IPS-18a (cell line): ENCODE data around the gene EIF5.

ENCODE experiments used
- H3K27ac ChIP-seq: one replicate; pipeline ENCODE4 v1.5.1; 2013; ENCODE audit warnings: low read length
- H3K27me3 ChIP-seq: one replicate; pipeline ENCODE4 v1.6.1; 2013; ENCODE audit warnings: mild to moderate bottlenecking, low read length; ENCODE audit not compliant: control insufficient read depth, insufficient read depth
- H3K36me3 ChIP-seq: one replicate; pipeline ENCODE4 v1.6.1; 2013; ENCODE audit warnings: low read depth, low read length; ENCODE audit not compliant: control insufficient read depth
- H3K4me1 ChIP-seq: one replicate; pipeline ENCODE4 v1.6.1; 2013; ENCODE audit warnings: low read depth, low read length; ENCODE audit not compliant: control insufficient read depth
- H3K4me3 ChIP-seq: one replicate; pipeline ENCODE4 v1.5.1; 2013; ENCODE audit warnings: low read length
- H3K9ac ChIP-seq: one replicate; pipeline ENCODE4 v1.6.1; 2013; ENCODE audit warnings: mild to moderate bottlenecking, low read length, moderate library complexity
- H3K9me3 ChIP-seq: one replicate; pipeline ENCODE4 v1.6.1; 2013; ENCODE audit warnings: low read depth, low read length; ENCODE audit not compliant: control insufficient read depth

The EIF5 gene

DNA sequence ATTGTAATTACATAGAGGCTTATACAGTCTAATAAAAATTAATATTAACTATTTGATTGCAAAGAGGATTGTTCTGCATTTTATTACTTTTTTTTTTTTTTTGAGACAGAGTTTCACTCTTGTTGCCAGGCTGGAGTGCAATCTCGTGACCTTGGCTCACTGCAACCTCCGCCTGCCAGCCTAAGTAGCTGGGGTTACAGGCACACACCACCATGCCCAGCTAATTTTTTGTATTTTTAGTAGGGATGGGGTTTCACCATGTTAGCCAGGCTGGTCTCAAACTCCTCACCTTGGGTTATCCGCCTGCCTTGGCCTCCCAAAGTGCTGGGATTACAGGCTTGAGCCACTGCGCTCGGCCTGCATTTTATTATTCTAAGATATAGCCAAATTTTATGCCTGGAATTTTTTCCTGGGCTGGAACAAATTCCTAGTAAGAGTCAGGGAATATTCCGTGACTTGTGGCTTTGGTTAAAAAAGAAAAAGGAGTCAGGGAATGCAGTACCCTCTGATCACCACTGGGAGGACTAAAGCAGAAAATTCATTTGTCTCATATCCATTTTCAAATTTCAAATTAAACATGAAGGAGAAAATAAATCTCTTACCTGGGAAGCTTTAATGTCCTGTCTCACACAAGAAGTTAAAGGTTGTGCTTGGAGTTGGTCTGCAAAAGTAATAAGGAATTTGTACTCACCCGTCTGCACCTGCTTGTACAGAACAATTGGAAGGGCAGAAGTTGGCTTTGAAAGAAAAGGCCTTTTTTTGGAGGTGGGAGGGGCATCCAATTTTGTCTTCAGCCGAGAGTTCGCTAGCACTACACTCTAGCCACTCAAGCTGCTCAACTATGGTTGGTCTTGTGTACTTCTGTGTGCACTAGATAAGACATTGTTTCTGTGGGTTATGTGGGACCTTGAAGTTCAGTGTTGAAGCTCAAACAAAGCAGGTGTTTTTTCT is 59.9 kb downstream of the EIF5 start:
- no peaks in the 10 kb centered on the region for H3K27me3 ChIP-seq
- no peaks in the 10 kb centered on the region for H3K36me3 ChIP-seq
- H3K9ac ChIP-seq: no peak overlapping the region
- no peak overlapping the region for H3K27ac ChIP-seq
- peaks cover 11% of the 10 kb centered on the region for H3K4me1 ChIP-seq
- no peaks in the 10 kb centered on the region for H3K9me3 ChIP-seq
- H3K4me3 ChIP-seq: no peak overlapping the region
